ENCODE measurements around the gene MLLT10.
A peak's percentile ranks its signal among the peaks of the same experiment; 100 is the strongest.

GRCh38 chr10:21732067-21732772, 198.2 kb downstream of the MLLT10 start:
- TF ChIP-seq CTCF (IDR thresholded peaks at IDR 0.05) (peak in 5 of 6 experiments; percentile 25 to 71 (median 65)), POLR2A (IDR thresholded peaks at IDR 0.05) (no peak)

Data from thyroid gland (tissue), 4 donors.